GM18517 (cell line): Measurements from ENCODE around the gene PDXDC1.
"Not testable (repeated sequence)": the region's sequence is repeated elsewhere in the genome, so short reads cannot be mapped to it uniquely, and the experiment has no call there.

Experiments used
- ATAC-seq: cut with Tn5 transposase; IDR thresholded peaks from one replicate; pipeline ENCODE4 v1.9.1; 2021; ENCODE audit warnings: mild to moderate bottlenecking, moderate library complexity; ENCODE audit not compliant: unreplicated experiment

The PDXDC1 gene

DNA sequence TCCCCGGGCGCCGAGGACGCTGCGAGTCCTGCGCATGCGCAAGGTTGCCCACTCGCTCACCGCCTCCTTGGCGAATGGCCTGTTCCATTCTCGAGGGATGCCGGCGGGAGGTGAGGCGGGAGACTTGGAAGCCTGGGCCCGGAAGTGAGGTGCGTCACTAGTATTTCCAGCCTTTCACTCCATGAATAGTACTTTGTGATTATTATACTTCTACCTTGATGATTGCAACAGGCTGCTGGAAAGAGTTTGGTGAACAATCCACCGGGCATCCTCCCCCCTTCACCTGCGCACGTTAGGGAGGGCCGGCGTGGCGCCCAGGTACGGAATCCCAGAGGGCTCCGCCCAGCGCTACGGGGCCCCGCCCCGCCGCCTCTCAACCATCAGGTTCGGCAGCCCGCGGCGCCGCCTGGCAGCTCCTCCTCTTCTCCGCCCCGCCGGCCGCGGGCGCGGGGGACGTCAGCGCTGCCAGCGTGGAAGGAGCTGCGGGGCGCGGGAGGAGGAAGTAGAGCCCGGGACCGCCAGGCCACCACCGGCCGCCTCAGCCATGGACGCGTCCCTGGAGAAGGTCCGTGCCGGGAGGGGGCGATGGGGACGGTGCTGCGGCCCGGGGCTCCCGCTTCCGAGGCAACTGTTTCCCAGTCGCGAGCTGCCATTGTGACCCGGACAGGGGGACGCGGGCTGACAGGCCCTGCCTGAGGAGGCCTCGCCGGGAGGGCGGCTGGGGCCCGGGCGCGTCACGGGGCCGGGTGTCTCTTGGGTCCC is at the start of gene PDXDC1:
PDXDC1 (plus strand) TSS at position 371 of the 762 bp plus-strand sequence; CDS start at position 545, 174 bp downstream.
- peak; percentile 83 for ATAC-seq

GRCh38 chr16:14928064-14928714 is 46.6 kb upstream of the PDXDC1 start:
- not testable (repeated sequence) for ATAC-seq

- ATAC-seq: not testable (repeated sequence)
Measured at GRCh38 chr16:14929176-14929575, 45.6 kb upstream of the PDXDC1 start.

DNA sequence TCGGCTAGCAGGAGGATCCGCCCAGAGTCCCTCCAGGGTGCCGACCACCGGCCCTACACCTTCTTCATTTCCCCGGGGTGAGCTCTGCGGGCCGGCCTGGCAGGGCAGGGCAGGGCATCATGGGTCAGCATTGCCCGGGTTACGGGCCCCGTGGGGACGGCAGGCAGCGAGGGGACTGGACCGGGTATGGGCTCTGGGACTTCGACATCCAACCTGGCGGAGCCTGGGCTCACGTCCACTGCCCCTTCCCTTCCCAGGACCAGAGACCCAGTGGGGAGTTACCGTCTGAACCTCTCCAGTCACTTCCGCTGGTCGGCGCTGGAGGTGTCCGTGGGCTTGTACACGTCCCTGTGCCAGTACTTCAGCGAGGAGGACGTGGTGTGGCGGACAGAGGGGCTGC is 44.6 kb upstream of the PDXDC1 start:
- not testable (repeated sequence) for ATAC-seq

DNA sequence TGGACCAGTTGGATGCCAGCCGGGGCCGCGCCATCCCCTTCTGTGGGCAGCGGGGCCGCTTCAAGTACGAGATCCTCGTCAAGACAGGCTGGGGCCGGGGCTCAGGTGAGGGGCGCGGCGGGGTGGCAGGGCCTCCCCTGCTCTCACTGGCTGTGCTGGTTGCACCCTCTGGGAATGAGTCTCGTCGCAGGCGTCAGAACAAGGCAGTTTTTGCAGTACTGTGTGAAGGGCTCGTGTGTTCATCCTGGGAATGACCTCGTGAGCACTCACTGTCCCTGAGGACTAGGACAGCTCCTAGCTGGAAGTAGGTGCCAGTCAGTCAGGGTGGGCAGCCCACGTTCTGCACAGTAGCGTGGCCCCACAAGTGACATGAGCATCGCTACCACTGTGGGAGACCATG is 43.9 kb upstream of the PDXDC1 start:
- not testable (repeated sequence) for ATAC-seq

DNA sequence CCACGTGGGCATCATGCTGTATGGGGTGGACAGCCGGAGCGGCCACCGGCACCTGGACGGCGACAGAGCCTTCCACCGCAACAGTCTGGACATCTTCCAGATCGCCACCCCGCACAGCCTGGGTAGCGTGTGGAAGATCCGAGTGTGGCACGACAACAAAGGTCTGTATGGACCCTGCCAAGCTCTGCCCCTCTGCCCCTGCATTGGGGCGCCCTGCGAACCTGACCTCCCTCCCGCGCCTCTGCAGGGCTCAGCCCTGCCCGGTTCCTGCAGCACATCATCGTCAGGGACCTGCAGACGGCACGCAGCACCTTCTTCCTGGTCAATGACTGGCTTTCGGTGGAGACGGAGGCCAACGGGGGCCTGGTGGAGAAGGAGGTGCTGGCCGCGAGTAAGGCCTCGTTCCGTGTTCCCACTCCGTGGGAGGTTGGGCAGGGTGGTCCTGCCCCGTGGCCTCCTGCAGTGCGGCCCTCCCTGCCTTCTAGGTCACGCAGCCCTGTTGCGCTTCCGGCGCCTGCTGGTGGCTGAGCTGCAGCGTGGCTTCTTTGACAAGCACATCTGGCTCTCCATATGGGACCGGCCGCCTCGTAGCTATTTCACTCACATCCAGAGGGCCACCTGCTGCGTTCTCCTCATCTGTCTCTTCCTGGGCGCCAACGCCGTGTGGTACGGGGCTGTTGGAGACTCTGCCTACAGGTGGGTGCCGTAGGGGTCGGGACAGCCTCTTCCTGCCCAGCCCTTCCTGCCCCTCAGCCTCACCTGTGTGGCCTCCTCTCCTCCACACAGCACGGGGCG is 42.0 kb upstream of the PDXDC1 start:
- ATAC-seq: not testable (repeated sequence)

DNA sequence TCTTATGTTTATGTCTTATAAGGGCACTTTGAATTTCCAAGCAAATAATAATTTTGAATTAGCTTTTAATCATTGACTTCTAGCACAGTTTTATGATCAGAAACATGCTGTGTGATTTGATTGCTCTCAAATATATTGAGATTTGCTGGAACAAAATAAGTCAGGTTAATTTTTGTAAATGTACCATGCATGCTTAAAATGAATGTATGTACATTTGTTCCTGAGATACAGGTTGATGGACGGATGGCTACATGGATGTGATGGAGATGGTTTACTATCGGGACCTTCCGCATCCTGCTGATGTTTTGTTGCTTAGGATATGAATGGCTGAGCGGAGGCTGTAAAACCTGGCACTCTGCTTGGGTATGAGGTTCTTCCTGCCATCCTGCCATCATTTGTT is 37.7 kb upstream of the PDXDC1 start, which contains the start of gene NPIPA1:
NPIPA1 (plus strand) TSS at position 301 of the 400 bp plus-strand sequence; CDS start at position 301, 0 bp downstream.
- ATAC-seq: not testable (repeated sequence)

- not testable (repeated sequence) for ATAC-seq
Measured at GRCh38 chr16:14937994-14938393, 36.8 kb upstream of the PDXDC1 start.

- not testable (repeated sequence) for ATAC-seq
Measured at GRCh38 chr16:14942686-14943085, 32.1 kb upstream of the PDXDC1 start.

DNA sequence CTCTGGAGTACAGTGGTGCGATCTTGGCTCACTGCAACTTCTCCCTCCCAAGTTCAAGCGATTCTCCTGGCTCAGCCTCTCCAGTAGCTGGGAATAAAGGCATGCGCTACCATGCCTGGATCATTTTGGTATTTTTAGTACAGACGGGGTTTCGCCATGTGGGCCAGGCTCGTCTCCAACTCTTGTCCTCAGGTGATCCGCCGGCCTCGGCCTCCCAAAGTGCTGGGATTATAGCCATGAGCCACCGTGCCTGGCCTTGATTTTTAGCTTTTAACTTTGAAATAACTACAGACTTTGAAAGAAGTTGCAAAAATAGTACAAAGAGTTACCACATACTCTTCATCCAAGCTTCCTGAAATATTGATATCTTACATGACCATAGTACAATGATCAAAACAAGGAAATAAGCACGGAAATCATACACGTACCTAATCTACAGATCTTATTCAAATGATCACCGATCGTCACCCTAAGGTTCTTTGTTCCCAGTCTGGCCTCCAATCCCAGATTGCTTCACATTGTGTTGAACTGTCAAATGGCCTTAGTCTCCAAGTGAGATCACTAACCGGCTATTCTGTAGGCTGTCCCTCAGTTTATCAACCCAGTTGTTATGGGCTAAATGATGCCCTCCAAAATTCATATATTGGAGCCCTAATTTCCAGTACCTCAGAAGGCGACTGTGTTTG is 19.1 kb upstream of the PDXDC1 start:
- no peak for ATAC-seq

DNA sequence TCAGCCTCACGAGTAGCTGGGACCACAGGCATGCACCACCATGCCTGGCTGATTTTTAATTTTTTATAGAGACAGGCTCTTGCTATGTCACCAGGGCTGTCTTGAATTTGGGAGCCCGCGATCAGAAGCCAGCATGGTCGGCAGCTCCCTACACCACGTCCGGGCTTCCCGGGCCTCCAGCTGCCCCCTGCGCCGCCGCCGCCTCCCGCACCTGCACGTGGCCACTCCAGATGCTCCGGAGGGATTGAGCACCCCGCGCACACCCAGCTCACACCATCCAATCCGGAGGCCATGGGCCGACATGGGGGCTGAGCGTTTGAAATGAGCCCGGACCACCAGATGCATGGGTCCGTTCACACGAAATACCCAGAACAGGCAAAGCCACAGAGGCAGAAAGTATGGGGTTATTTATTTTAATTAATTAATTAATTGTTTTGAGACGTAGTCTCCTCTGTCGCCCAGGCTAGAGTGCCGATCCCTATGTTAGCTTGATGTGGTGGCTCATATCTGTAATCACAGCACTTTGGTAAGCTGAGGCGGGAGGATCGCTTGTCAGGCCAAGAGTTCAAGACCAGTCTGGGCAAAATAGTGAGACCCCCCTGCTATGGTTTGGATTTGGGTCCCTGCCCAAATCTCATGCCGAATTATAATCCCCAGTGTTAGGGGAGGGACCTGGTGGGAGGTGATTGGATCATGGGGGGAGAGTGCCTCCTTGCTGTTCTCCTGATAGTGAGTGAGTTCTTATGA is 17.1 kb upstream of the PDXDC1 start:
- no peak for ATAC-seq

- no peak for ATAC-seq
Measured at GRCh38 chr16:14958323-14958600, 16.6 kb upstream of the PDXDC1 start.

GRCh38 chr16:14958970-14959369 is 15.9 kb upstream of the PDXDC1 start:
- ATAC-seq: no peak

- ATAC-seq: no peak
Measured at GRCh38 chr16:14961405-14962186, 13.2 kb upstream of the PDXDC1 start.

GRCh38 chr16:14963281-14964173 is 11.3 kb upstream of the PDXDC1 start:
- no peak for ATAC-seq

GRCh38 chr16:14965328-14965727 is 9.5 kb upstream of the PDXDC1 start:
- ATAC-seq: no peak

DNA sequence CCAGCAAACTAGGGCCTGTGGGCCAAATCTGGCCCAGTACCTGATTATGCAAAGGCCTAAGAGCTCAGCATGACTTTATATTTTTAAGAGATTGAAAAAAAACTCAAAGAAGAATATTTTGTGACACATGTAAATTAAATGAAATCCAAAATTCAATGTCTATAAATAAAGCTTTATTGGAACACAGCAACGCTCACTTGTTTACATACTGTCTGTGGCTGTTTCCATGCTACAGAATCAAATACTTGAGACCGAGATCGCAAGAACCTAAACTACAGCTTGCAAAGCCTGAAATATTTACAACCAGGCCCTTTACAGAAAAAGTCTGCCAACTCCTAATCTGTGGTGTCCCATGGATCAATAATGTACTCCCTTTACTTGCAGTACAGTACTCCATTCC is 5.0 kb upstream of the PDXDC1 start:
- not testable (repeated sequence) for ATAC-seq

DNA sequence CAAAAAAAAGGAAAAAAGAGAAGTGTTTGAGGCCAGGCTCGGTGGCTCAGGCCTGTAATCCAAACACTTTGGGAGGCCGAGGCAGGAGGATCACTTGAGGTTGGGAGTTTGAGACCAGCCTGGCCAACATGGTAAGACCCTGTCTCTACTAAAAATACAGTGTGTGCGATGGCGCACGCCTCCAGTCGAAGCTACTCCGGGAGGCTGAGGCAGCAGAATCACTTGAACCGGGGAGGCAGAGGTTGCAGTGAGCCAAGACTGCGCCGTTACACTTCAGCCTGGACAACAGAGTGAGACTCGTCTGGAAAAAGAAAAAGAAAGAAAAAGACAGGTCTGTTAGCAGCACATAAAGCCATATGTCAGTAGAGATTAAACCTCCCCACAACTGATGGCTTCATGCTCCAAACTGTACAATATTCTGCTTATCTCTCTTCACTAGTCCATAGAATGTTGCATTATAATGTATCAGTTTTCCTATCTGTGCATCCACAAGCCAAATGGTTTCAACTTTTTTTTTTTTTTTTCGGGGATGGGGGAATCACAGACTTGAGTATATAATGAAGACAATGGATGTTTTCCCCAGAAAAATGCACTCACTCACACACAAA is 3.1 kb upstream of the PDXDC1 start:
- not testable (repeated sequence) for ATAC-seq
